ENCODE measurements around the gene TPP1.
A peak's percentile ranks its signal among the peaks of the same experiment; 100 is the strongest.

Gene TPP1

DNA sequence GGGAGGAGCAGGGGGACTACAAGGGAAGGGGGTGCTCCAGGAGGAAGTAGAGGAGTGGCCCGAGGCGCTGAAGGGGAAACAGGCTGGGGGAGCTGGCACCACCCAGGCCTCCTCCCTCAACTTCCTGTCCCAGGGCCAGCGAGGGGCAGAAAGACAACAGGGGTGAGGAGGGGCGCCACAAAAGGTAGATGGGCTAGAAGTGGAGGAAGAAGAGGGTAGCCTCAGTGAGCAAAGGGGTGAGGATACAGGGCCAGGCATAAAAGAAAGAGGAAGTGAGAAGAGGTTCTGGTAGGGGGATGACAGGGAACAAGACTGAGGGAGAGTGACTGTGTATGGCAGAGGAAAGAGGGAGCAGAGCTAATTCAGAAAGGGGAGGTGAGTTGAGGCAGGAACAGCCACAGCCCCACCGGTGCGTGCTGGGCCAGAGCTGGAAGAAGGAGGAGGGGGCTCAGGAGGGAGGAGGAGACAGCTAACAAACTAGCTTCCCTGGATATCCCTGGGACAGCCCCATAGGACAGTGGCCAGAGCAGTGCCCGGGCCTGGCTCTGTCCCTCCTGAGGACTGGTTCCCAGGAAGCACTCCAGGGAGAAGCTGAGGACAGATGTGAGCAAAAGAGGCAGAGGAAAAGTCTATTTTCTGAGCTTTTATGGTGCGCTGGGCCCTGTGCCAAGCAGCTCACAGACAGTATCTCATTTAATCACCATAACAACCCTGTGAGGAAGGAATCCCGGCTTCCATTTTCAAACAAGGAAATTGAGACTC lies 27.9 kb upstream of the TPP1 start:
- DNase-seq, result peak; percentile 68

DNA sequence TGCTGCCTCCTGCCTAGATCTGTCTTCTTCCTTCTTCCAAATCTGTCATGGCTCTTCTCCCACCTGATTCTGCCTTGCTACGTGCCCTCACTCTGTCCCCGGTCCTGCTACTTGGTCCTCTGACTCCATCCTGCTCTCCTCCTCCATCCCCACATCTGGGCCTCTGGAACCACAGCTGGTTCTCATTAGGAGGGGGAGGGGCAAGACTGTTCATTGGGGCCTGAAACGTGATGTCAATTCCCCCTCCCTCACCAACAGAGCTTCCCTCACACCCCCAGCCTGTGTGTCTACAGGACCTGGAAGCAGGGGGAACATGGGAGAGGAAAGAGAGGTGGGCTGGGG lies 27.3 kb upstream of the TPP1 start:
- DNase-seq, result no peak

DNA sequence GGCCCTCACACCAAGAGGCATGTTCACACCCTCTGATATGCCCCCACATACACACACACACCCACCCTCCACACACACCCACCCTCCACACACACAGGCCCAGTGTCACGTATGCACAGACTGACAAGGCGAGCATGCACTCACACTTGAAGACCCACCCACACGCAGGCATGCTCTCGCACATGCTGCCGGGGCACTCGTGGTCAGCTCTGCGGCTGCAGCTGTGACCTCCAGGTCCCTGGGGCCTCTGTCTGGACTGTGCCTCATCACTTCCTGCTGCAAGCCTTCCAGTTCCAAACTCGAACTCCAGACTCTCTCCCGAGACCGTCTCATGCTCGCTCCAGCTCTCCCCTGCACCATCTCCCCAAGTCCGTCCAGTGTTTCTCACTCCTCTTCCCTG lies 26.8 kb upstream of the TPP1 start:
- DNase-seq, result no peak

DNA sequence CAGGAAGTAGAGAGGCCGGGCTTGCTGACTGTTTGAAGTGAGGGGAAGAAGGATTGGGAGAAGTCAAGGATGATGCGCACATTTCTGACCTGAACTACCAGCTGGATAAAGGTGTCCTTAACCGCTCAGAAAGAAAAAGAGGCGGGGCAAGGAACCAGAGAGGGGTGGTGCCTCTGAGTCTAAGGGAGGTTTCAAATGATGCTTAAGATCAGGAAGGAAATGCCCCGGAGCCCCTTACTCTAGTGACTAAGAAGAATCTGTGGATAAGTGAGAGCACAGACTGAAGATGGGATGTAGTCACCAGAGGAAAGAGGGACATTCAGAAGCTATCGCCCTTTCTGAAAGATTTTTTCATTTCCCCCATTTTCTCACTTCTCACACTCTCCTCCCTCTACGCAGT lies 23.7 kb upstream of the TPP1 start:
- no peak for DNase-seq

- DNase-seq, result no peak
Observed at GRCh38 chr11:6640985-6641701, 21.9 kb upstream of the TPP1 start.

DNA sequence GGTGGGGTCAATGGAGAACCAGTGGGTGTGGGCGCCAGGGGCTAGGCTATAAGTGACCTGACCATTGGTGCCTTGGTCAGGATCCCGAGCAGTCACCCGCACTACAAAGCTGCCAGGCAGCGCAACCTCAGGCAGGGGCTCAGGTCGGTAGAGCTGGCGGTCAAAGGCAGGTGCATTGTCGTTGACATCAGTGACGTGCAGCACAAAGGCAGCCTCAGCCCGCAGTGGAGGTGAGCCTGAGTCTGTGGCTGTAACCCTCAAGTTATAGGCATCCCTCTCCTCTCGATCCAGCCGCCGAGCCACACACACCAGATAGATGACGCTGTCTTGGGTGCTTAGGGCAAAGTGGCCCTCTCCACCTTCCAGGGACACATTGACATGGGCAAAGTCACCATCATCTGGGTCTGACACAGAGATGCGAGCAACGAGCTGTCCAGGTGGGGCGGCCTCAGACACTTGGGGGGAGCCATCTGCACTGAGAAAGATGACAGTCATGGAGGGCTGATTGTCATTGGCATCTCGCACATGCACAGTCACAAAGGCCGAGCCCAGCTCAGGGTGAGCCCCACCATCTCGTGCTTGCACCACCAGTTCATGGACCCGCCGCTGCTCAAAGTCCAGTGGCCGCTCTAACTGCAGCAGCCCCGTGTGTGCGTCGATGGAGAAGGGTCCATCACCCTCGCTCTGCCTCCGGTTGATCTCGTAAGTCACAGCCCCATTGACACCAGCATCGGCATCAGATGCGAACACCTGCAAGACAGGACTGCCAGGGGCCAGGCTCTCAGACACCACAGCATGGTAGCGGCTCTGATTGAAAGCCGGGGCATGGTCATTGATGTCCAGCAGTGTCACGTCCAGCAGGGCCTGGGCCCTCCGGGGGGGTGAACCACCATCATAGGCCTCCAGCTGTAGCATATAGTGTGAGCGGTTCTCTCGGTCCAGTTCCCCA lies 21.1 kb upstream of the TPP1 start:
- no peak for DNase-seq

GRCh38 chr11:6638429-6638828 lies 19.2 kb upstream of the TPP1 start:
- no peak for DNase-seq

DNA sequence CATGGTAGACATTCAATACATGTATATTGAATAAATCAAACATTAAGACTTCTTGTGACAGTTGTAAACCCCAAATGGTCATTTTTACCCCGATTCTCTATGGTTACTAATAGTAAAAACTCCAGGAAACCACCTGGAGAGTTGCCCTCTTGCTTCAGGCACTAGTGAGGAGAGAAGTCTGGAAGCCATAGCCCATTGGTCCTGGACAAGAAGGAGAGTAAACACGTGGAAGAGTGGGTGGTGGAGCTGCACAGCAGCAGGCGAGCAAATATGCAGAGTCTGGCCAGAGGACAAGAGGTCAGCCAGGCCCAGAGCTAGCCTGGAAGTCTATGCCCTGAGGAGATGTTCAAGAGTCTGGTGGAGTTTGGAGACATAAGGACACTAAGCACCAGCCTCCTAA lies 18.6 kb upstream of the TPP1 start:
- DNase-seq, result no peak

DNA sequence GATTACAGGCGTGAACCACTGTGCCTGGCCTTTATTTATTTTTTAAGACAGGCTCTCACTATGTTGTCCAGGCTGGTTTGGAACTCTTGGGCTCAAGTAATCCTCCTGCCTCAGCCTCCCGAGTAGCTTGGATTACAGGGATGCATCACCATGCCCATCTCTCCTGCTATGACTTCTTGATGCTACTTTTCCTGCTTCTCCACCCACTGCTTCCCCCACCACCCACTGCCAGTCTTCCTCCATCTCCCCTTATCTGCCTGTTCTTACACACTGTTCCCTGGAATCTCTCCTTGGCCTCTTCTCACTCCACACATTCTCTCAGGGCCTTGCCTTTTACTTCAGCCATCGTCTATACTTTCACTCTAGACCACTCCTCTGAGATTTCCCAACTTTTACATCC lies 17.3 kb upstream of the TPP1 start:
- no peak for DNase-seq

GRCh38 chr11:6635082-6635932 lies 16.1 kb upstream of the TPP1 start:
- peak; percentile 74 for DNase-seq

DNA sequence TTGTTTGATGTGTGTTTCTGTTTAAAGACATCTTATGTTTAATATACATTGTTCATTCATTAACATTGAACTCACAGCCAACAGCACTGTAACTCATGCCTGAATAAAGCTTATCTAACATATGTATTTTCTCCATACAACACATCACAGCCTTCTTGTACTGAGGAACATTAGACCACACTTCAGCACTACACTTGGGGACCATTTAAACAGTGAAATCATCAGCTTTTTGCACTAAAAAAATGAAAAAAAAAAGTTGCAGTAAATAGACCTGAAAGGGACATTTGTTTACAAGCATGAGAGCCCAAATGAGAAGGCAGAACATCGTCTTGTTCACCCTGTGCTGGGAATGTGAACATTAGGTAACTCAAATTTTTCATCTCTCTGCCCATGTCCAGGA lies 15.3 kb upstream of the TPP1 start:
- no peak for DNase-seq

GRCh38 chr11:6633422-6634408 lies 14.5 kb upstream of the TPP1 start:
- DNase-seq, result no peak

DNA sequence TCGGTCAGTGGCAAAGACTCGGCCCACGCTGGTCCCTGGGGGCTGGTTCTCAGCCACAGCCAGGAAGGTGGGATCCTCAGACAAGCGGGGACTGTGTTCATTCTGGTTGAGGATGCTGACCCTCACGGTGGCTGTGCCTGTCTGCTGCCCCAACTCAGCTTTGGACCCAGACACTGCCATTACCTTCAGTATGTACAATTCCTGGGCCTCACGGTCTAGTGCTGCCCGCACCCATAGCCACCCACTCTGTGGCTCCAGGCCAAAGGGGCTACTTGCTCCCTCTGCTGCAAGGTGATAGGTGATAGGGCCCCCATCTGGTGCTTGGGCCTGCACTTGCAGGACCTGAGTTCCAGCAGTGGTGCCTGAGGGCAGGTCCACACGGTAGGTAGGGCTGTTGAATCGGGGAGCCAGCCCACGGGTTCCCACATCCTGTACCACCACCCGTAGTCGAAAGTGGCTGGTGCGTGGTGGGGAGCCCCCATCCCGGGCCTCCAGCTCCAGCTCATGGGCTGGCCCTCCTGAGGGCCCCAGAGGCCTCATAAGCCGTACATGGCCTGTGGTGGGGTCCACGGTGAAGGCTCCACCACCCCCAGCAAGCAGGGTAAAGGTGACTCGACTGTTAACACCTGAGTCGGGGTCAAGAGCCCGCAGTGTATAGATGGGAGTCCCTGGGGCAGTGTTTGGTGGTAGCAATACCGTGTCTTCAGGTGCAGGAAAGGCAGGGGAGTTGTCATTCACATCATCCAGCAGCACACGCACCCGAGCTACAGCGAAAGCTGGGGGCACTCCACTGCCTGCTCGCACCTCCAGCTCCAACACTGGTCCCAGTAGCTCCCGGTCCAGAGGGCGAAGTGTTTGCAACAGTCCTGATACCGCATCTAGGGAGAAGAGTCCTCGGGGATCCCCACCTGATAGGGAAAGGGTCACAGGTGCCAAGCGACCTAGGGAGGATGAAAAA lies 13.2 kb upstream of the TPP1 start:
- DNase-seq, result no peak

GRCh38 chr11:6631361-6631890 lies 12.2 kb upstream of the TPP1 start:
- DNase-seq, result no peak

DNA sequence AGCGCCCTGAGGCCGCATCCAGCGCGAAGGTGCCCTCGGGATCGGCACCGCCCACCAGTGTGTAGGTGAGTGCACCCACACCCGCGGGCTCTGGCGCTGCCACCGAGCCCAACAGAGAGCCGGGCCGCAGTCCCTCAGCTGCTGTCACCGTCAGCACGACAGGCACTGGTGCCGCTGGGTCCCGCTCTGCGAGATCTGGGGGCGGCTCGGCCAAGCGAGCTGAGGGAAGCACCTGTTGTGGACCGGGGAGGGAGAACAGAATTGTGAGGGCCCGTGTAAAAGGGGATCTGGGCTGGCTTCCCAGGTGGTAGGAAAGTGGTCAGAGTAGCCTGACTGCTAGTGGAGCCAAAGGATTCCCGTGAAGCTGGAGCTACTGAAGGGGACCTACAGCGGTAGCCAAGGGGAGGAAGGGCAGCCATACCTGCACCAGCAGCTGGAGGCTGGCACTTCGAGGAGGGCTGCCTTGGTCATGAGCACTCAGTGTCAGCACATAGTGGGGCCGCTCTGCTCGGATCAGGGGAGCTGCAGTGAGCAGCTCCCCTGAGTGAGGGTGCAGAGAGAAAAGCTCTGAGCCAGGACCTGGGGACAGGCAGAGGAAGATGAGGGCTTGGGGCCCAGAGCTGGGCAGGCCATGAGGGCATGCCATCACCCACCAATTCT lies 11.5 kb upstream of the TPP1 start:
- no peak for DNase-seq

- no peak for DNase-seq
Observed at GRCh38 chr11:6629892-6630631, 10.8 kb upstream of the TPP1 start.

GRCh38 chr11:6629573-6629891 lies 10.3 kb upstream of the TPP1 start:
- no peak for DNase-seq

- no peak for DNase-seq
Observed at GRCh38 chr11:6628526-6628925, 9.3 kb upstream of the TPP1 start.

DNA sequence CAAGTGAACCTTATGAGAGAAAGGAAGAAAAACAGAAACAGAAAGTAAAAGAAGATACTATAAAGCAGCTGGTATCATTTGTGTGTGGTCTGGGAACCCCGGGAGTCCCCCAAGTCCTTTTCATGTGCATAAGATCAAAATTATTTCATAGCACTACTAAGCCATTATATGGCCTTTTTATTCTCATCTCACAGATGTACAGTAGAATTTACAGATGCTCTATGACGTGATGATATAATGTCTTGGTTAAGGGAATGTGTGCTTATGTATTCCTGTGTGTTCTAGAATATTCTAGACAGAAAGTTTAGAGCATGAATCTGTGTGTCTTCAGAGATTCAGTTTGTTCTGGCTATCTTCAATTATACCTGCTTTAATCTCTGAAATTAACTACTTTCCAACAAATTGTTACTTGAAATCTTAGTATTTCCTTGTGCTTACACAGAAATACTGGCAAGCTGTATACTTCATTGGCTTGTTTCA lies 8.6 kb upstream of the TPP1 start:
- DNase-seq, result no peak
